GM13976 (cell line): Measurements from ENCODE around the gene ZDHHC3.

Experiments
- DNase-seq: peaks from one replicate; pipeline ENCODE4 v3.0.0; 2012; ENCODE audit warnings: low spot score
- in situ Hi-C: fragments of 300-500 bp; cut with MboI; formaldehyde crosslinking; loops from one replicate; pipeline ENCODE4 v1.12.0; 2022; ENCODE audit warnings: low sequenced_read_pairs, mixed read lengths, inconsistent platforms; ENCODE audit not compliant: unreplicated experiment
- TF ChIP-seq, protein P1 (sequence below): IDR thresholded peaks from 2 replicates; pipeline ENCODE4 v1.5.1; 2012; ENCODE audit warnings: borderline replicate concordance, mild to moderate bottlenecking; ENCODE audit not compliant: insufficient read depth; ENCODE audit errors: extremely low read depth, missing control alignments, control extremely low read depth

ZDHHC3 gene

DNA sequence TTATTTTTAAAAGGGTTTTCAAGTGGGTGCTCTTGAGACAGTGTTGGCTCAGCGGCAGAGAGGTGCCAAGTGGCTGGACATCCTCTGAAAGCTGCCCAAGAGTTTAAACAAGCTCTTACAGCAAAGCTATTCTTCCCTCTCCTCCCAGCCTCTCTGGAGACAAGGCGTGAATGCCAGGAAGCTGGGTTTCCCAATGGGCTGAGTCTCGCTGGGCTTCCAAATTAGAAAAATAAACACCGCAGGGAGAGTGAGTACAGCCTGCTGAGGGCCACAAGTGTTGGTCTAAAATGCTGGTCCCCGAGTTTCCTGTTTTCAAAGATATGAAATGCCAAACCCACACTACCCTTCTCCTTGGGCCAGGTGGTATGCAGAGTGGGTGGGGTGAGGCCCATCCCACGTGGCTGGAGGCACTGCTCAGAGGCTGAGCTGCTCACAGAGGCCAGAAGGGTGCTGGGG is 36.4 kb downstream of the ZDHHC3 start:
- TF ChIP-seq, protein P1, sequence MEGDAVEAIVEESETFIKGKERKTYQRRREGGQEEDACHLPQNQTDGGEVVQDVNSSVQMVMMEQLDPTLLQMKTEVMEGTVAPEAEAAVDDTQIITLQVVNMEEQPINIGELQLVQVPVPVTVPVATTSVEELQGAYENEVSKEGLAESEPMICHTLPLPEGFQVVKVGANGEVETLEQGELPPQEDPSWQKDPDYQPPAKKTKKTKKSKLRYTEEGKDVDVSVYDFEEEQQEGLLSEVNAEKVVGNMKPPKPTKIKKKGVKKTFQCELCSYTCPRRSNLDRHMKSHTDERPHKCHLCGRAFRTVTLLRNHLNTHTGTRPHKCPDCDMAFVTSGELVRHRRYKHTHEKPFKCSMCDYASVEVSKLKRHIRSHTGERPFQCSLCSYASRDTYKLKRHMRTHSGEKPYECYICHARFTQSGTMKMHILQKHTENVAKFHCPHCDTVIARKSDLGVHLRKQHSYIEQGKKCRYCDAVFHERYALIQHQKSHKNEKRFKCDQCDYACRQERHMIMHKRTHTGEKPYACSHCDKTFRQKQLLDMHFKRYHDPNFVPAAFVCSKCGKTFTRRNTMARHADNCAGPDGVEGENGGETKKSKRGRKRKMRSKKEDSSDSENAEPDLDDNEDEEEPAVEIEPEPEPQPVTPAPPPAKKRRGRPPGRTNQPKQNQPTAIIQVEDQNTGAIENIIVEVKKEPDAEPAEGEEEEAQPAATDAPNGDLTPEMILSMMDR: no peak
- in situ Hi-C loops: no loop called here
- no peak for DNase-seq

DNA sequence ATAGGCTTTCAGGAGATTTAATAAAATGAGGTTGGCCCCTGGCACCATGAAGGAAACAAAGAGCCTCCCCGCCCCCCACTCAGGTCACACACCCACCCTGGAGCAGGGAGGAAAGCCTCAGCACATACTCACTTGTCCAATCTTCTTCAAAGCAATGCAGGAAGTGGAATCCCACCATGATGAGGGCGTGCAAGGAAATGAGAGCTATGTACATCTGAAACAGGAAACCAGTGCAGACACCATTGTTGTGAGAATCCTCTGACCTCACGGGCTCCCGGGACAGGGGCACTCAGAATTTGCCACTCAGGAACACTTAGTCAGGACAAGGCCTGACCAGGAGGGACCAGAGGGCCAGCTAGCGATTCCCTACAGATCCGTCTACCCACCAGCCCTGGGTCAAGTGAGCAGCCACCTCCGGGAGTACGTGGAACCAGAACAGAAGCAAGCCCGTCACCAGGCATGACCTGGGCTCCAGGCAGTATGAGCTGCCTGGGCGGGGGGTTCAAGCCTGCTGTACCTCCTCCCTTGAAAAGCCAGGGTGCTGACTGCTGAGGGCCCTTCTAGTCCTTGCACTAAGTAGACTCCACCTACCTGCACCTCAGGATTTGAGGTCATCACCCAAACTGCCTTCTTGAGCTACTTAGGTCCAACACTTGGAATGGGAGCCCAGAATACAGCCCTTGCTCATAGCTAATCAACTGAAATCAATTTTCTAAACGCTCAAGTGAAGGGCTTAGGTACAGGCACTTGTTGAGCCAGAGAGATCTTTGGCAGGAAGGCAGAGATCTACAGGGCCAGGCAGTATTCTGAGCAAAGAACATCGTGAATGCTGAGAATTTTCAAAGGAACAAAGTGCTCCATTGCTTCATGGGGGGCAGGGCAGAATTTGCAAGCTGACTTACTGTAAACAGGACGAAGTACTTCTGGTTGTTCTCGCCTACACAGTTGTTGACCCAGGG is 42.7 kb downstream of the ZDHHC3 start:
- TF ChIP-seq, protein P1: no peak
- in situ Hi-C loops: no loop called here
- DNase-seq: no peak

DNA sequence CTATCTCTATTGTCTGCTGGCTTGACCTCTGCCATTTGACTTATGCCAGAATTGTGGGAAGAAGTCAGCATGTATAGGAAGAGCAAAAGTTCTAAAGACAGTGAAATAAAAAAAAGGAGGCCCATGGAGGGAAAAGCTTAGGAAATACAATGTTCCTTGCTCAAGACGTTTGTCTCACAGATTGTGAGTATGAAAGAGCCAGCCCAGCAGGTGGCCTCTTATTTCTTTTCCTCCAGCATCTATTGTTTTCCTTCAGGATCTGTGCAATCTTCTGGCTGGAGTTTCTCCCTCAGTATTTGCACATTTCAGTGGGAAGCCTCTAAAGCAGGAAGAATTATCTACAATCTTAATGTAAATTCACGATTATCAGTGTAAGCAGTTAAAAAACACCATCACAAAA is 43.7 kb downstream of the ZDHHC3 start:
- DNase-seq: no peak
- in situ Hi-C loops: no loop called here
- TF ChIP-seq, protein P1: no peak

DNA sequence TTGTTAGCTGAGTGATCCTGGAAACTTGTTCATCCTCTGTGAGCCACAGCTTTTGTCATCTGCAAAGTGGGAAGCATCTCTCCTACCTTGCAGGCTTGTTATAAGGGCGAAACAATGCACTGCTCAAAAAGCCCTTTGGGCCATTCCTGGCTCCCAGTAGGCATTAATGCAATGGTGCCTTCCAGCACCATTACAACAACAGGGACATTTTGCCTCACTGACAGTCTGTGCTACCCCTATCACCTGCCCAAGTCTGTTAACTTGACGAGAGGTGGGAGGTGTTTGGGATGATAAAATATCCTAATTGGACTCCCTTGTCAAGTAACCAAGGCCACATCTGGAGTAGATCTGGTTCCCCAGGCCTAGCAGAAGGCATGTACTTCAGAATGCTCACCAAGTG is 44.2 kb downstream of the ZDHHC3 start:
- in situ Hi-C loops: no loop called here
- no peak for DNase-seq
- TF ChIP-seq, protein P1: no peak

DNA sequence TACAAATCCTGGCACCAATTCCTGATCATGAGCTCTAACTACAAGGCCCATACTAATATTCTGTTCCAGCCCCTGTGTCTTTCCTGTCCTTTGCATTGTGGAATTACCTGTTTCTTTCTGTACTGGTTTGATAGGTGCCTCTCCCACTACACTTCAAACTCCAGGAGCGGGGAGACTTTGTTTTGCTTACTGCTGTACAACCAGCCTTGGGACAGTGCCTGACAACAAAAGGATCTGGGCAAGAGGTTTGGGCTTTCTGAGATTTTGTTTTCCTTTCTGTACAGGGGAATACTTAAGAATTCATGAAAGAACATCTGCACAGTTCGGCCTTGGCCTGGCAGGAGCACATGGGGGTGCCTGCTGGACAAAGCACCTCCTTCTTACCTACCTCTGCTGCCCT is 45.1 kb downstream of the ZDHHC3 start:
- no peak for DNase-seq
- in situ Hi-C loops: no loop called here
- TF ChIP-seq, protein P1: no peak

DNA sequence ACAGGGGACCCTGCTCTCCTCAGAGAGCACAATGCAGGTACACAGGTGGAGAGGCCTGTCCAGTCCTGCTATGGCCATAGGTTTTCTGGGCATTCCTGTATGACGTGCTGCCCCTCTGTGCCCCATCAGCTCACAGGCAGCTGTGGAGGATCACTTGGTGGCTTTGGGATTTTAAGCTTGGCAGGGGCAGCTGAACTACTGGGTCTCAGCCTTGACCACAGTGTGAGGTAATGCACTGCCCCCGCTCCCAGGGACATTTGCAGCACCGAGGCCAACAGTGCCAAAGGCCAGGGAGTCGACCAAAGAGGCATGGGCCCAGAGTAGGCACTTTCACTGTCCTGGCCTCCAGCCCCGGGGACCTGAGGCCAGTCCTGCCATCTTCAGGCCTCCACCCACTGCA is 46.2 kb downstream of the ZDHHC3 start:
- TF ChIP-seq, protein P1: no peak
- no peak for DNase-seq
- in situ Hi-C loops: no loop called here

DNA sequence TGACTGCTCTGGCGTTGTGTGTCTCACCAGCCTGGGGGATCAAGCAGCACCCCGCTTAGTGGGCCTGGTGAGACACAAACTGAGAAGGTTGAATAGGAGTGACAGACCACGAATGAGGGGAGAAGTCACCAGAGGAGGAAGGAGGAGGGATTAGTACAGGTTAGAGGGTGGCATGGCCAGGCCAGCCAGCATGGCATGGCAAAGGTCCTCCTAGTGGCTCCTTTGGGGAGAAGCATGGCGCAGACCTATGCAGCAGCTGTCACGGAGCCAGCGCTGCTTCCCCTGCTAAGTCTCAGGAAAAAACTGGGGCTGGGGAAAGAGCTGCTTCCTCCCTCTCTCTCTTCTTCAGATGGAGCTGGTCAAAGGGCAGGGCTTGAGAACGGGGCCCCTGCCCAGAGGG is 48.6 kb downstream of the ZDHHC3 start:
- no peak for DNase-seq
- TF ChIP-seq, protein P1: no peak
- in situ Hi-C loops: no loop called here
